PFSK-1 (cell line): Measurements from ENCODE around the gene SLC36A3.

Source experiments
- POLR2AphosphoS5 ChIP-seq: IDR thresholded peaks from 2 replicates; pipeline ENCODE4 v1.6.1; 2012; ENCODE audit warnings: low read depth, mild to moderate bottlenecking, control low read depth, low read length, moderate library complexity
- REST ChIP-seq, 2 experiments: IDR thresholded peaks; 2 replicates each; pipeline versions ENCODE4 v1.6.1 to v1.8.0; 2011 to 2012; ENCODE audit warnings: low read depth in 2 of 2, low read length in 2 of 2, control low read depth in 1 of 2, inconsistent platforms in 1 of 2, mild to moderate bottlenecking in 1 of 2, moderate library complexity in 1 of 2; ENCODE audit not compliant: insufficient read depth in 1 of 2
- SIN3A ChIP-seq: IDR thresholded peaks from 2 replicates; pipeline ENCODE4 v1.6.1; 2012; ENCODE audit warnings: mild to moderate bottlenecking, low read length, moderate library complexity, borderline replicate concordance; ENCODE audit not compliant: insufficient read depth
- TAF1 ChIP-seq: IDR thresholded peaks from 2 replicates; pipeline ENCODE4 v1.6.1; 2012; ENCODE audit warnings: low read length, control low read depth, borderline replicate concordance; ENCODE audit not compliant: insufficient read depth

GRCh38 chr5:151318850-151319732 lies 15.5 kb upstream of the SLC36A3 start:
- TF ChIP-seq REST (IDR thresholded peaks at IDR 0.05; ENCODE audit: insufficient read depth in 1 of 2, low read depth in 2 of 2, low read length in 2 of 2) = no peak
- no peak for TF ChIP-seq POLR2AphosphoS5
- no peak for TF ChIP-seq TAF1
- TF ChIP-seq SIN3A = no peak
